Brain microvascular endothelial cell (primary cell): ENCODE data around the gene ZNF641.

Source experiments
- DNase-seq: peaks from one replicate; pipeline ENCODE4 v3.0.0-alpha.2; 2020
- H3K27ac ChIP-seq: fragments of 250-450 bp; sonication (Bioruptor Pico); 2 replicates; pipeline ENCODE4 v1.5.1; 2020; ENCODE audit warnings: mild to moderate bottlenecking, moderate library complexity
- H3K27me3 ChIP-seq: fragments of 250-450 bp; sonication (Bioruptor Pico); replicated peaks from 2 replicates; pipeline ENCODE4 v1.5.1; 2020; ENCODE audit warnings: mild to moderate bottlenecking
- H3K36me3 ChIP-seq: fragments of 250-450 bp; sonication (Bioruptor Pico); replicated peaks from 2 replicates; pipeline ENCODE4 v1.5.1; 2020; ENCODE audit warnings: mild to moderate bottlenecking
- H3K4me3 ChIP-seq: 2 replicates; pipeline ENCODE4 v1.5.1; 2011; ENCODE audit warnings: low read depth, mild to moderate bottlenecking, control low read depth, low read length, moderate library complexity
- in situ Hi-C: cut with HindIII; loops from 2 replicates; pipeline ENCODE4 v1.10.0; 2017; ENCODE audit warnings: low sequenced_read_pairs, low pct_ligation_motif_present
- TF ChIP-seq, protein P1 (sequence below): IDR thresholded peaks from 2 replicates; pipeline ENCODE4 v1.5.1; 2011; ENCODE audit warnings: low read depth, mild to moderate bottlenecking, moderate library complexity, low read length, control low read depth, inconsistent platforms; ENCODE audit errors: missing control alignments

The ZNF641 gene

DNA sequence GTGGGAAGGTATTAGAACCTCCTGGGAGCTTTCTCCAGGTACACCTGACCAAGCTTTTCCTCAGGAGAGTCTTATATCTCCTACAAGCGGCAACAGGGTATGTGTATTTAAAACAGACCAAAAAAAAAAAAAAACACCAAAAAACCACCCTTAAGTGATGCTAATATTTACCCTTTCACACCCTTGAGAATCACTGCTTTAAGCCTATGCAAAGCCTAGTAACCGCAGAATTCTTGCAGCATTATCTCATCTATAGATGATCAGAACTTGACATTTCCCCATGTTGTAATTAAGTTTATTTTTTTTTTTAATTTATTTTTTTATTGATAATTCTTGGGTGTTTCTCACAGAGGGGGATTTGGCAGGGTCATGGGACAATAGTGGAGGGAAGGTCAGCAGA, 19.3 kb downstream of the ZNF641 start:
- Histone ChIP-seq H3K27me3 (no peaks in the 10 kb centered on the region), H3K27ac (no peak overlapping the region), H3K4me3 (no peak overlapping the region), H3K36me3 (no peaks in the 10 kb centered on the region)
- in situ Hi-C loops: no loop called here
- no peak for DNase-seq
- TF ChIP-seq, protein P1, sequence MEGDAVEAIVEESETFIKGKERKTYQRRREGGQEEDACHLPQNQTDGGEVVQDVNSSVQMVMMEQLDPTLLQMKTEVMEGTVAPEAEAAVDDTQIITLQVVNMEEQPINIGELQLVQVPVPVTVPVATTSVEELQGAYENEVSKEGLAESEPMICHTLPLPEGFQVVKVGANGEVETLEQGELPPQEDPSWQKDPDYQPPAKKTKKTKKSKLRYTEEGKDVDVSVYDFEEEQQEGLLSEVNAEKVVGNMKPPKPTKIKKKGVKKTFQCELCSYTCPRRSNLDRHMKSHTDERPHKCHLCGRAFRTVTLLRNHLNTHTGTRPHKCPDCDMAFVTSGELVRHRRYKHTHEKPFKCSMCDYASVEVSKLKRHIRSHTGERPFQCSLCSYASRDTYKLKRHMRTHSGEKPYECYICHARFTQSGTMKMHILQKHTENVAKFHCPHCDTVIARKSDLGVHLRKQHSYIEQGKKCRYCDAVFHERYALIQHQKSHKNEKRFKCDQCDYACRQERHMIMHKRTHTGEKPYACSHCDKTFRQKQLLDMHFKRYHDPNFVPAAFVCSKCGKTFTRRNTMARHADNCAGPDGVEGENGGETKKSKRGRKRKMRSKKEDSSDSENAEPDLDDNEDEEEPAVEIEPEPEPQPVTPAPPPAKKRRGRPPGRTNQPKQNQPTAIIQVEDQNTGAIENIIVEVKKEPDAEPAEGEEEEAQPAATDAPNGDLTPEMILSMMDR: no peak

DNA sequence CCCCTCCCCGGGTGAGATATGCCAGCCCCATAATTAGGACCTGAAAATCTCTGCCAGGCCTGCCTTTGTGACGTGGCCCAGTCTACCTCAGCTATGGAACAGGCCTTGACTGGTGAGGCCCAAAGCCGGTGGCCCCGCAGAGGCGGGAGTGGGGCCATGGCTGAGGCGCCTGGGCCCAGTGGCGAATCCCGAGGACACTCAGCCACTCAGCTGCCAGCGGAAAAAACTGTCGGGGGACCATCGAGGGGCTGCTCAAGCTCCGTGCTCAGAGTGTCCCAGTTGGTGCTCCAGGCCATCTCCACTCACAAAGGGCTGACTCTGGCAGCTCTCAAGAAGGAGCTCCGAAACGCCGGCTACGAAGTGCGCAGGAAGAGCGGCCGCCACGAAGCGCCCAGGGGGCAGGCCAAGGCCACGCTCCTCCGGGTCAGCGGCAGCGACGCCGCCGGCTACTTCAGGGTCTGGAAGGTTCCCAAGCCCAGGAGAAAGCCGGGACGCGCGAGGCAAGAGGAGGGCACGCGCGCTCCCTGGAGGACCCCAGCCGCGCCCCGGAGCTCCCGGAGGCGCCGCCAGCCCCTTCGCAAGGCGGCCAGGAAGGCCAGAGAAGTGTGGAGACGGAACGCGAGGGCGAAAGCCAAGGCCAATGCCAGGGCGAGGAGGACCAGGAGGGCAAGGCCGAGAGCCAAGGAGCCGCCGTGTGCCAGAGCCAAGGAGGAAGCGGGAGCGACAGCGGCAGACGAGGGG, 21.4 kb downstream of the ZNF641 start:
- Histone ChIP-seq H3K4me3 (no peak overlapping the region), H3K27ac (no peak overlapping the region), H3K36me3 (no peaks in the 10 kb centered on the region), H3K27me3 (no peaks in the 10 kb centered on the region)
- in situ Hi-C loops: no loop called here
- DNase-seq: no peak
- TF ChIP-seq, protein P1: no peak

DNA sequence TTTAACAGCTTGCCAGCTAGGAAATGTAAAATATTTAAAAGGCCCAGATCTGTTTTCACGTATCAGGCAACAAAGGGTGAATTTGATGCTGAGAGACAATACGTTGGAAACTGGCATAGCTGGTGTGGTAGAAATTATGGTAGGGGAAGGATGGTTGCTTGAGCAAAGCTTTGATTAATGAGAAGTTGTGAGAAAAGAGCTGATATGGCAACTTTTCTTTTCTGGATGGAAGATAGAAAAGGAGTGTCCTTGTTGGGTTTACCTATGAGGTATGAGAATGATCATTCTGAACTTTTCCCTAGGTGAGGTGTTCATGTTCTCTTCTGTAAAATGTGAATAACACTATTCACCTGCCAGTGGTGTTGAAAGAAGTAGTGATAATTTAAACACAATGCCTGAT, 34.2 kb downstream of the ZNF641 start:
- TF ChIP-seq, protein P1: no peak
- in situ Hi-C loops: no loop called here
- H3K27me3 ChIP-seq: no peaks in the 10 kb centered on the region
- no peak overlapping the region for H3K4me3 ChIP-seq
- H3K27ac ChIP-seq: no peak overlapping the region
- no peak for DNase-seq
- H3K36me3 ChIP-seq: no peaks in the 10 kb centered on the region

DNA sequence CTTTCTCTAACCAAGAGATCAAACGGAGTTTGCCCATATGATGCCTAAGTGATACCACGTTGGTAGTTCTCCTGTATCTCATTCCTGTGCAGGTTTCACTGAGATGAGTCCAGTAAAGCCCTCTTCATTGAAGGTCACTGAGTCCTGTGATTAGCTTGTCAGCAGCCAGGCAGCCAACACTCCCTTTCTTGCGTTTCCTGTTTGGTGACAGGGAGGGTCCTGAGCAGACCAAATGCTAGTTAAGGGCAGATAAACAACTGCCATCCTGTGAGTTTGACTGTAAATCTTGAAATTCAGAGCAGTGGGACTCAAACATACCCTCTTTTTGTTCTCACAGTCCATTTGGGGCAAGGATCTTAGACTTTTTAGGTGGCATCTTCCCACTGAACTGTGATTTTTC, 39.4 kb downstream of the ZNF641 start:
- TF ChIP-seq, protein P1: no peak
- H3K27me3 ChIP-seq: no peaks in the 10 kb centered on the region
- in situ Hi-C loops: no loop called here

DNA sequence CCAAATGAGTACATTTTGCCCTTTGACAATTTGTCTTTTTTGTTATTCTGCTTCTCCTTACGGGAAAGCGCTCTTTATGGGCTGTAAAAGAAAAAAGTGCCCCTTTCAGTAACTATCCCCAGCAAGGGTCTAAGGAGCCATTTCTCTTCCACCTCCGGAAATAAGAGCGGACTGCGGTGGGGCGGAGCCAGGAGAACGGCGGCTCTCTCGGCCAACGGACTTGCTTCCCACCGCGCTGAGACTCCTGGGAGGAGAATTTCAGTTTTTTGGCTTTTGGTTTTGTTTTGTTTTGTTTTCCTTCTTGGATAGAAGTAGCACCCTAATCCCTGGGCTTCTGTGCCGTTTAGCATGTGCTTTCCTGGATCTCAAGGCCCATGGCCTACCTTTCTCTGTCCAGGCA, 43.5 kb downstream of the ZNF641 start:
- Histone ChIP-seq H3K27me3 (no peaks in the 10 kb centered on the region), H3K4me3 (no peak overlapping the region), H3K27ac (no peak overlapping the region), H3K36me3 (no peaks in the 10 kb centered on the region)
- no peak for DNase-seq
- in situ Hi-C loops: no loop called here
- TF ChIP-seq, protein P1: no peak

More for the DNA sequence above, 39.4 kb downstream of the ZNF641 start:
- Histone ChIP-seq H3K27ac (no peak overlapping the region), H3K36me3 (no peaks in the 10 kb centered on the region), H3K4me3 (no peak overlapping the region)
- DNase-seq: no peak

DNA sequence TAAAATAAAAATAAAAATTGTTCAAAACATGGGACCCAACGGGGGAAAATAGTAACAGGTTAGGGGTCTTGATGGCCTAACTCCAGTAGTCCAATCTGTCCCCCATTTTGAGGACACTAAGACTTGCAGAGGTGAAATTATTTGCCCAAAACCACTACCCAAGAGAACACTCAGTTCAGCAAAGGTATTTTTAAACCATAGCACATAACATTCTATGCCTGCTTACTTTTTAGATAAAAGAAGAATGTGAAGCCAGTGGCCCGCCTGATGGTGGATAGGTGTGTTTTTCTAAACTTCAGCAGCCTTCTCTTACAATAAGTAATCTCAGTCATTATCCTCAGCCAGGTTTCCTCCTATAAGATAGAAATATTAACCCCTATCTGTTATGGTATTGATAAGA, 45.5 kb downstream of the ZNF641 start:
- Histone ChIP-seq H3K4me3 (no peak overlapping the region), H3K27me3 (no peaks in the 10 kb centered on the region), H3K27ac (no peak overlapping the region), H3K36me3 (no peaks in the 10 kb centered on the region)
- DNase-seq: no peak
- in situ Hi-C loops: no loop called here
- TF ChIP-seq, protein P1: no peak
